HG03521 (cell line): Measurements from ENCODE around the gene NUP43.
"Not testable (repeated sequence)": the region's sequence is repeated elsewhere in the genome, so short reads cannot be mapped to it uniquely, and the experiment has no call there.

Experiments
- ATAC-seq: cut with Tn5 transposase; IDR thresholded peaks from one replicate; pipeline ENCODE4 v1.9.1; 2021; ENCODE audit warnings: mild to moderate bottlenecking, moderate library complexity; ENCODE audit not compliant: unreplicated experiment

NUP43 gene

DNA sequence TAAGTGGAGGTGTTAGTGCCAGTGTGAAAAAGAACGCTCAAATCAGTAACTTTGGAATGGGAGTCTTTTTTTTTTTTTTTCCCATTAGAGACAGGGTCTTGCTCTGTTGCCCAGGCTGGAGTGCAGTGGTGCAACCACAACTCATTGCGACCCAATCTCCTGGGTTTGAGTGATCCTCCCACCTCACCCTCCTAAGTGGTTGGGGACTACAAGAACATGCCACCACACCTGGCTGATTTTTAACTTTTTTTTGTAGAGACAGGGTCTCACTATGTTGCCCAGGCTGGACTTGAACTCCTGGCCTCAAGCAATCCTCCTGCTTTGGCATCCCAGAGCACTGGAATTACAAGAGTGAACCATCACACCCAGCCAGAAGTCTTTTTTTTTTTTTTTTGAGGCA, 48.2 kb downstream of the NUP43 start:
- ATAC-seq, result no peak

DNA sequence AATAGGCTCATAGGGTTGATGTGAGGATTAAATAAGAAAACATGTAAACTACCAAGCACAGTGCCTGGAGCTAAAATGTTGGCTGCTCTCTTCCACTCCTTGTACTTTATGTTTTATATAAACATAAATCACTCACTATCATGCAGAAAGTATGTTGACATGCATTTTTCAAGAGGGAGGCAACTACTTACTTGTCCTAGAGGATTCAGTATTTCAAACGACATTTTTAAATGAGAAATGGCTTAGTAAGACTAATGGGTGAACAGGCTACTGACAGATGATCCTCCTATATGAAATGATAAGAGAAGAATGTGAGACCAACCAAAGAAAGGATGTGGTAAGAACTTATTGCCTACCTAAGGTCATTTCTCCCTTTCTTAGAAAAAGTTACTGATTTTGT, 49.4 kb downstream of the NUP43 start:
- ATAC-seq, result no peak

DNA sequence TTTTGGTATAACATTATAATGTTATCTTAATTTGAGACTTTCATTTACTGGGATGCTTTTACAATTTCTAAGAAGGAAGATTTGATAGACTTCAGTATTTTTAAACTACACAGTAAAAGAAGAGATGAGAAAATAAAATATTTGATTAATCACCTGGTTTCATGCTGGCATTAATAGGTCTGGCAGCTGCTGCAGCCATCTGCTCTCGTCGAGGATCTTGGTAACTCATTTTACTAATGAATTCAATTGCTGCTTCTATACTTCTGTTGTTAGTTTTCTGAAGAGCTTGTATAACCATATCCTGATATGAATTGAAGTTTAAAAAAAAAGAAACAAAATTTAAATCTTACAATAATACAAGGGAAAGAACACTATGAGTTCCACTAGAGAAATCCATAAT, 51.4 kb downstream of the NUP43 start:
- no peak for ATAC-seq

DNA sequence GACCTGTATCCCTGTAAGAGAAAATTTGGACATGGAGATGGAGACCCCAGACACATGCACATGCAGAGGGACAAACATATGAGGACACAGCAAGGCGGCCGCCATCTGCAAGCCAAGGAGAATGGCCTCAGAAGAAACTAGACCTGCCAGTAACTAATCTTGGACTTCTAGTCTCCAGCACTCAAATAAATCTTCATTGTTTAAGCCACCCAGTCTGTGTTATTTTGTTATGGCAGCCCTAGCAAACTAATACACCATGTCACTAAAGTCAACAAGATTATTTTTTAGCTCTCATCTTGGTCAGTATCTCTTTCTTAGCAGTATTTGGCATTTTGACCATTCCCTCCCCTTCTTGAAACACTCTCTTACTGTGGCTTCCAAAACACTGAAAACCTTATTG, 55.1 kb downstream of the NUP43 start:
- no peak for ATAC-seq

DNA sequence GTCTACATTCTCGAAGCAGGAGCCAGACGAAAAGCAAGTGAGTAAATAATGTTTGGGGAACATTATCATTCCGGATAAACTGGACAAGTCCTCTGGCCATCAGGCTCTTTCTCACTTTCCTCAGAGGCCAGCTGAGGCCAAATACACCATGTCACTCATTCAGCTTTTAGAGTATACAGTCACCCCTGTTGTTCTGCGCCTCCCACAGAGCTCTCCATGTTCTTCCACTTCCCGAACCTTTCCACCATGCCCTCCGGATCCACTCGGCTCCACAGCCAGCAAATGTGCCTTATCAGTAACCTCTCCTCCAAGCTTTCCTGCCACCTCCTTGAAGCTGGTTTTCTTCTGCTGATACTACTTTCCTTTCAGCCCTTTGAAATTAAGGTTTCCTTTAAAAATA, 60.1 kb downstream of the NUP43 start:
- ATAC-seq, result no peak

DNA sequence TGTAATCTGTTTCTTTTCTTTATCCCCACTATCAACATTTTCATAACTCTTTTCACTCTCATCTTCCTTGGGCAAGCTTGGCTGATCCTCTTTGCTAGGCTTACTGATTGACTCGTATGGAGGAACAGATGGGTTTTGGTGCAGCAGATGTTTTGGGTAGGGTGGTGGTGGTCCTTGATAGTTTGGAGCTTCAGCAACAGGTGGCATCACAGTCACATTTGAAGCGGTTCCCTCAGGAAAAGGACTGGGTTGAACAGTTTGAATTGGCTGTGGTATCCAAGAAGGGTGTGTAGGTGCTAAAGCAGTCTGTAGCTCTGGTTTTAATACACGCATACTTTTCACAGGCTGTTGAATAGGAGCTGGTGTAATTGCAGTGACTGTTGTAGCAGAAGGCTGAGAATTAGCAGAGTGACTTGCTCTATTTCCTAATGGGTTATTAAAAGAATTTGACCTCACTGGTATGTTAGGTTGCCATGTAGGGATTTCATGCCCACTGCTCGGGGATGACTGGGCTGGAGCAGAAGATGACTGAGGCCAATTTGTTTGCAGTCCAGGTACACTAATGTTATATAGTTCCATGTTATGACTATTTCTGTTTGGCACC, 63.0 kb downstream of the NUP43 start:
- ATAC-seq, result no peak

DNA sequence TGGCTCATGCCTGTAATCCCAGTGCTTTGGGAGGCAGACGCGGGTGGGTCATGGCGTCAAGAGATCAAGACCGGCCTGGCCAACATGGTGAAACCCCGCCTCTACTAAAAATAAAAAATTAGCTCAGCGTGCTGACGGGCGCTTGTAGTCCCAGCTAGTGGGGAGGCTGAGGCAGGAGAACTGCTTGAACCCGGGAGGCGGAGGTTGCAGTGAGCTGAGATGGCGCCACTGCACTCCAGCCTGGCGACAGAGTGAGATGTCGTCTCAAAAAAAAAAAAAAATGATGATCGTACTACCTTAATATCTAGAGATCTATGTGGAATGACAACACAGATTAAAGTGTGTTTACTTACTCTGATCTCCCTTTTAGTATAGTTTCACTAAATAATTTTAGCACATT, 64.5 kb downstream of the NUP43 start:
- ATAC-seq, result not testable (repeated sequence)

DNA sequence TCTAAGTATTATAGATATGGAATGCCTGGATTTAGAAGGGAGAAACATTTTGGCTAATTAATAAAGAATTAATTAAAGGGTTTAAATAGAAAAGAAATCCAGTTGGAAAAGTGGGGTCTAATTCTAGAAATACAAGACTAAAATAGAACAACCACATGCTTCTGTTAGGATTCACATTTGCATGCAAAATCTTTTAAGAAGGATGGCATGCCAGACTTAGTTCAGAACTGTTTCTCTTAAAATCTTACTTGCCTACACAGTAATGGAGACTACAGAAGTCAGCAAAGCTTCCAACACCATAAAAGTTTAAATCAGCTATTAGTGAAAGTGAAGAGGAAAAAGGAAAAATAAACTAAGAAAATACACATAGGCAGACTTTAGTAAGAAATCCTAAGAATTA, 65.1 kb downstream of the NUP43 start:
- ATAC-seq, result no peak

DNA sequence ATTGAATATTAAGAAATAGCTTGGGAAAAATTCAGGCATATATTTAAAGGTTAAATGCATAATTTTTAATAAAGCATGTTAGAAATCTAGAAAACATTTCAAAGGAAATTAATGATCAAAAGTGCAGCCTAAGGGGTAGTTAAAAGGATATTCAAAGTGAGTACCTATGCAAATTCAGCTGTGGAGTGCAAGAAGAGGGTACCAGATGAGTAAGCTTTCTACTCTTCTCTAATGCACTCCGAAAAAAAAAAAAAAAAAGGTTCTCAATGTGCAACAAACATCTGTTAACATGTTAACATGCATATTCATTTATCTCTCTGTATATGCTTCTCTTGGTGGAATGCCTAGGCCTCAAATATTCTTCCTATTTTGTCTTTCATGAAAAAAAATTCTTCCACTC, 65.8 kb downstream of the NUP43 start:
- no peak for ATAC-seq
